IMR-90 (cell line): ENCODE measurements around the gene CCDC102A. TPM values are rescaled to one million over a fixed set of nuclear protein-coding genes. Genes with fewer than 3 reads are reported as not detected.

ENCODE experiments used
- ATAC-seq: fragments of 200-7000 bp; cut with Tn5 transposase; 2 replicates; pipeline ENCODE4 v1.9.1; 2020; ENCODE audit warnings: low read depth, mild to moderate bottlenecking, moderate library complexity
- BruUV-seq: library from RNA; stranded (reverse); fragments of 400-500 nt; replicated peaks from 2 replicates; lab custom pipeline; 2021; lab: Mats Ljungman, UMichigan
- CTCF ChIA-PET: fragments of 300-600 bp; formaldehyde crosslinking; extraction: SDS; loops from one replicate; lab custom pipeline; 2021; ENCODE audit warnings: antibody characterized with exemption; lab: Yijun Ruan, JAX
- POLR2A ChIA-PET: fragments of 300-600 bp; sonication (Branson Sonifier 250); formaldehyde crosslinking; loops from one replicate; lab custom pipeline; 2022; ENCODE audit warnings: antibody characterized with exemption; ENCODE audit not compliant: unreplicated experiment; lab: Charles Lee
- DNase-seq: peaks from one replicate; pipeline ENCODE4 v3.0.0; 2013
- H2AFZ ChIP-seq: replicated peaks from 2 replicates; pipeline ENCODE3; 2013; ENCODE audit warnings: low read length, mild to moderate bottlenecking; ENCODE audit not compliant: poor library complexity
- H2AK5ac ChIP-seq: 2 replicates; pipeline ENCODE4 v1.6.1; 2013; ENCODE audit warnings: low read depth, low read length, inconsistent platforms
- H2AK9ac ChIP-seq: replicated peaks from 2 replicates; pipeline ENCODE3; 2013; ENCODE audit warnings: mild to moderate bottlenecking, low read depth, low read length, moderate library complexity; ENCODE audit not compliant: poor library complexity
- H2BK120ac ChIP-seq: 2 replicates; pipeline ENCODE4 v1.6.1; 2013; ENCODE audit warnings: low read depth, low read length, inconsistent platforms
- H2BK15ac ChIP-seq: 3 replicates; pipeline ENCODE4 v1.6.1; 2013; ENCODE audit warnings: low read depth, low read length, inconsistent platforms
- H2BK20ac ChIP-seq: 2 replicates; pipeline ENCODE4 v1.6.1; 2013; ENCODE audit warnings: low read depth, mild to moderate bottlenecking, inconsistent platforms, low read length, moderate library complexity
- H2BK5ac ChIP-seq: 2 replicates; pipeline ENCODE4 v1.6.1; 2013; ENCODE audit warnings: mild to moderate bottlenecking, low read depth, low read length, inconsistent platforms; ENCODE audit not compliant: poor library complexity, severe bottlenecking
- H3K14ac ChIP-seq: replicated peaks from 2 replicates; pipeline ENCODE4 v1.6.1; 2013; ENCODE audit warnings: low read depth, low read length, inconsistent platforms
- H3K18ac ChIP-seq: 2 replicates; pipeline ENCODE4 v1.6.1; 2013; ENCODE audit warnings: low read depth, low read length, control low read depth
- H3K23ac ChIP-seq: 2 replicates; pipeline ENCODE4 v1.6.1; 2013; ENCODE audit warnings: low read depth, low read length, inconsistent platforms
- H3K27ac ChIP-seq: 2 replicates; pipeline ENCODE4 v1.5.1; 2013; ENCODE audit warnings: mild to moderate bottlenecking, control low read depth, low read length; ENCODE audit not compliant: insufficient read depth
- H3K27me3 ChIP-seq: 2 replicates; pipeline ENCODE4 v1.6.1; 2013; ENCODE audit warnings: low read length; ENCODE audit not compliant: control insufficient read depth, insufficient read depth
- H3K36me3 ChIP-seq: 2 replicates; pipeline ENCODE4 v1.6.1; 2013; ENCODE audit warnings: low read length, mixed read lengths; ENCODE audit not compliant: control insufficient read depth, insufficient read depth
- H3K4ac ChIP-seq: 2 replicates; pipeline ENCODE4 v1.6.1; 2013; ENCODE audit warnings: low read depth, low read length, inconsistent platforms
- H3K4me1 ChIP-seq: 2 replicates; pipeline ENCODE4 v1.6.1; 2013; ENCODE audit warnings: low read length, mixed read lengths; ENCODE audit not compliant: control insufficient read depth, insufficient read depth
- H3K4me2 ChIP-seq: 2 replicates; pipeline ENCODE4 v1.6.1; 2013; ENCODE audit warnings: low read depth, mild to moderate bottlenecking, control low read depth, low read length, moderate library complexity
- H3K4me3 ChIP-seq: 2 replicates; pipeline ENCODE4 v1.5.1; 2013; ENCODE audit warnings: low read depth, mild to moderate bottlenecking, control low read depth, low read length, moderate library complexity; ENCODE audit not compliant: insufficient read depth
- H3K56ac ChIP-seq: 2 replicates; pipeline ENCODE4 v1.6.1; 2013; ENCODE audit warnings: low read length, inconsistent platforms; ENCODE audit not compliant: insufficient read depth; ENCODE audit errors: extremely low read depth
- H3K79me1 ChIP-seq, 2 experiments: 2 replicates each; pipeline ENCODE4 v1.6.1; 2013; ENCODE audit warnings: low read length in 2 of 2, inconsistent platforms in 1 of 2, low read depth in 1 of 2
- H3K9ac ChIP-seq: 2 replicates; pipeline ENCODE4 v1.6.1; 2013; ENCODE audit warnings: low read depth, low read length, control low read depth
- H3K9me1 ChIP-seq: 2 replicates; pipeline ENCODE4 v1.6.1; 2013; ENCODE audit warnings: low read length, inconsistent platforms; ENCODE audit not compliant: insufficient read depth
- H3K9me3 ChIP-seq: 2 replicates; pipeline ENCODE4 v1.6.1; 2013; ENCODE audit warnings: low read length; ENCODE audit not compliant: control insufficient read depth, insufficient read depth
- H4K20me1 ChIP-seq: 2 replicates; pipeline ENCODE4 v1.6.1; 2013; ENCODE audit warnings: low read length, inconsistent platforms; ENCODE audit not compliant: insufficient read depth
- H4K5ac ChIP-seq: 2 replicates; pipeline ENCODE4 v1.6.1; 2013; ENCODE audit warnings: mild to moderate bottlenecking, low read depth, low read length, control low read depth
- H4K8ac ChIP-seq, 2 experiments: 2 replicates each; pipeline ENCODE4 v1.6.1; 2013; ENCODE audit warnings: low read depth in 2 of 2, low read length in 2 of 2, control low read depth in 1 of 2, inconsistent platforms in 1 of 2
- H4K91ac ChIP-seq: 2 replicates; pipeline ENCODE4 v1.6.1; 2013; ENCODE audit warnings: low read depth, low read length, inconsistent platforms; ENCODE audit not compliant: insufficient read depth
- BHLHE40 ChIP-seq: fragments of 150-350 bp; IDR thresholded peaks from 2 replicates; pipeline ENCODE4 v1.6.1; 2016; ENCODE audit warnings: mild to moderate bottlenecking, low read depth, low read length
- CEBPB ChIP-seq: IDR thresholded peaks from 2 replicates; pipeline ENCODE4 v1.6.1; 2012; ENCODE audit warnings: low read depth, low read length, improper control_type of control experiment
- MXI1 ChIP-seq: IDR thresholded peaks from 2 replicates; pipeline ENCODE4 v1.6.1; 2012; ENCODE audit warnings: low read depth, mild to moderate bottlenecking, low read length, moderate library complexity, borderline replicate concordance
- RAD21 ChIP-seq: IDR thresholded peaks from 2 replicates; pipeline ENCODE4 v1.6.1; 2012; ENCODE audit warnings: low read length, improper control_type of control experiment
- RCOR1 ChIP-seq: IDR thresholded peaks from 2 replicates; pipeline ENCODE4 v1.6.1; 2012; ENCODE audit warnings: mild to moderate bottlenecking, low read length, improper control_type of control experiment; ENCODE audit not compliant: insufficient replicate concordance
- RFX5 ChIP-seq: IDR thresholded peaks from 2 replicates; pipeline ENCODE4 v1.8.0; 2012; ENCODE audit warnings: low read depth, mild to moderate bottlenecking, low read length, moderate library complexity
- WGBS, 2 experiments: methylation state at CpG; one replicate each; pipeline versions ENCODE4 v1.1.5 to v1.1.7; 2013; ENCODE audit warnings: missing lambda C conversion rate in 2 of 2; ENCODE audit not compliant: insufficient read length in 1 of 2; ENCODE audit errors: extremely low coverage in 2 of 2; 5-methylcytosine and 5-hydroxymethylcytosine counted together
- dilution Hi-C: fragments of 300-500 bp; cut with HindIII; formaldehyde crosslinking; loops from one replicate; pipeline ENCODE4 v1.14.3; 2018; ENCODE audit warnings: low sequenced_read_pairs; ENCODE audit not compliant: unreplicated experiment
- in situ Hi-C: fragments of 300-500 bp; cut with MboI; formaldehyde crosslinking; loops from 3 replicates; pipeline ENCODE4 v1.14.3; 2019; ENCODE audit warnings: low sequenced_read_pairs, inconsistent platforms, mixed read lengths
- intact Hi-C: fragments of 100-400 bp; cut with micrococcal nuclease; formaldehyde crosslinking; loops from 2 replicates; pipeline ENCODE4 v1.10.0; 2022
- polyA plus RNA-seq, 3 experiments: library from polyadenylated mRNA; depleted of rRNA; stranded (reverse); fragments of >200 nt; gene quantifications; 2 replicates each; pipeline ENCODE4 v1.2.3, GENCODE V29; 2012; ENCODE audit warnings: low replicate concordance in 1 of 3
- total RNA-seq: library from RNA; depleted of rRNA; stranded (reverse); fragments of >200 nt; gene quantifications from 2 replicates; pipeline ENCODE4 v1.2.3, GENCODE V29; 2012
- TF ChIP-seq, protein P1 (sequence below): fragments of 150-350 bp; IDR thresholded peaks from 2 replicates; pipeline ENCODE4 v1.6.1; 2017; ENCODE audit warnings: mild to moderate bottlenecking, antibody characterized with exemption, low read length, low read depth
- TF ChIP-seq, protein P2 (sequence below): fragments of 150-350 bp; IDR thresholded peaks from 2 replicates; pipeline ENCODE4 v1.6.1; 2016; ENCODE audit warnings: low read depth, mild to moderate bottlenecking, low read length, moderate library complexity, borderline replicate concordance

Gene CCDC102A
- total and polyA plus RNA-seq, 2 of the 4 experiments (the other 2 are of a cell fraction) = 5.4 to 8.5 TPM

DNA sequence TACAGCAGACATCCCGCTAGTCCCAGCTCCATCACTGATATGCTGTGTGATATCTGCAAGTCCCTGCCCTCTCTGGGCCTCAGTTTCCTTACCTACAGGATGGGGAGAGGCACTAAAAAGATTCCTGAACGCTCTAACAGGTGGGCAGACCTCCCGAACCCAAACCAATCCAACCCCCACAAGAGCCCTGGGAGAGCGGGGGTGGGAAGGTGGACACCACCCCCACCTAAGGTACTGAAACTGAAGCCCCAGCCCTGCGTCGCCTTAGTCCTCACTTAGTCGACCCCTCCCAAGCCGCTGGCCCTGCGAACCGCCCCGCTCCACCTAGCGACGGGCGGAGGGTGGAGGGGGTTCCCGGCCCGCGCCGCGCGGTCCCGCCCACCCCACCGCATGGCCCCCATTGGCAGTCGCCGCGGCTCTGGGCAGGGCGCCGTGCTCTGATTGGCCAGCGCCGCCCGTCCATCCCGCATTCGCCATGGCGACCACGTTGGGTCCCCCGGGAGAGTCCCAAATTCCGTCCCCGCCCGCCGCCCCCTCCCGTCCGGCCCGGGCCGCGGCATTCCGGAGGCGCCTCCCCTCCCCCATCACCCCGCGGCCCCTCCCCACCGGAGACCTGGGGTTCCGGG, 578 bp downstream of the CCDC102A start (continued):
- TF ChIP-seq, protein P1, sequence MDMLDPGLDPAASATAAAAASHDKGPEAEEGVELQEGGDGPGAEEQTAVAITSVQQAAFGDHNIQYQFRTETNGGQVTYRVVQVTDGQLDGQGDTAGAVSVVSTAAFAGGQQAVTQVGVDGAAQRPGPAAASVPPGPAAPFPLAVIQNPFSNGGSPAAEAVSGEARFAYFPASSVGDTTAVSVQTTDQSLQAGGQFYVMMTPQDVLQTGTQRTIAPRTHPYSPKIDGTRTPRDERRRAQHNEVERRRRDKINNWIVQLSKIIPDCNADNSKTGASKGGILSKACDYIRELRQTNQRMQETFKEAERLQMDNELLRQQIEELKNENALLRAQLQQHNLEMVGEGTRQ = no peak

DNA sequence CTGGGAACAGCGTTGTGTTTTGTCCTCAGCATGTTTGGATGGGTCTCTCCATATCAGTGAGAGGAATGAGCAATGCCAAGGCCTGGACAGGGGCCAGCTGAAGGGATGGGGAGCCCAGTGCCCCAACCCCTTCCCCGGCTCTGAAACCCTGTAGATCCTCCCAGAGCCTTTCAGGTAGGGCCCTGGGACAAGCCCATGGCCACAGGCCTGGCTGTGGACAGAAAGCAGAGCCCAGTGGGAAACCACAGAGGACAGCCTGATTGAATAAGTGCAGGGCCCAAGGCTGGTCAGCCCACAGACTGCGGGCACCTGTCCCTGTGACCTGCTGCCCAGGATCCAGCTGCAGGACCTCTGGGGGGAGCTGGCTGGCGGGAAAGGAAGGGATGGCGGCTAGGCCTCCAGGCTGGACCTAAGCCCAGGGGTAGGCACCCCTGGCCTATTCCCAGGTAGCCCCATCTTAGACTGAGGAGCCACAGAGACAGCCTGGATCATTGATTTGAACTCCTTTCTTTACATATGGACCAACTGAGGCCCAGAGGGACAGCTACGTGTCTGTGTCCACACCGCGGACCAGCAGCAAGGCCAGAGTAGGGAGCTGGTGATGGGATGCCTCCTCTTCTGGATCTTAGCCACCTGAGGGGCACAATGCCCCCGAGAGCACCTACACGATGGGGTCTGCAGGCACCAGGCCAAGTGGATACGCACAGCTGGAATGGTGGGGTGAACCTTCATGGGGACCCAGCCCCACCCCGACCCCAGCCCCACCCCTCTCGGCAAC, 1.3 kb downstream of the CCDC102A start:
- H3K4me1 ChIP-seq = peaks cover 27% of the 10 kb centered on the region
- H3K4ac ChIP-seq = peak overlapping the region; percentile 87
- peaks cover 5% of the 10 kb centered on the region; the same call in 1 of the 2 replicates for H4K20me1 ChIP-seq
- peak overlapping the region; percentile 88; the same call in 1 of the 2 replicates for H3K27ac ChIP-seq
- ATAC-seq (no peak), DNase-seq (no peak)
- peak overlapping the region; percentile 97; a peak in 2 of 4 replicates for H4K8ac ChIP-seq
- no peak overlapping the region for H3K23ac ChIP-seq
- H3K4me2 ChIP-seq = peak overlapping the region; percentile 99
- peak overlapping the region; percentile 91 for H2AK5ac ChIP-seq
- H4K5ac ChIP-seq = peak overlapping the region; percentile 93; the same call in 1 of the 2 replicates
- no peak overlapping the region for H2BK5ac ChIP-seq
- peak overlapping the region; percentile 65; the same call in 1 of the 3 replicates for H2BK15ac ChIP-seq
- H3K4me3 ChIP-seq = peak overlapping the region; percentile 99
- H2BK20ac ChIP-seq = no peak overlapping the region; the same call in 1 of the 2 replicates
- 75% methylated on average over 6 of the region's 13 CpGs; no CpG with 5 or more reads in 1 of the 2 experiments for WGBS, 2 experiments
- ChIA-PET CTCF (no interaction called here), POLR2A (no interaction called here)
- BruUV-seq = no TSS peak
- peak overlapping the region; percentile 47 for H3K14ac ChIP-seq
- H3K27me3 ChIP-seq = peaks cover 10% of the 10 kb centered on the region
- H3K56ac ChIP-seq = no peak overlapping the region
- H3K9me3 ChIP-seq = no peaks in the 10 kb centered on the region
- peak overlapping the region; percentile 75; the same call in 1 of the 2 replicates for H4K91ac ChIP-seq
- peak overlapping the region; percentile 88 for H3K9ac ChIP-seq
- no peak overlapping the region for H3K18ac ChIP-seq
- peaks cover 1% of the 10 kb centered on the region; the same call in 1 of the 2 replicates for H3K36me3 ChIP-seq
- dilution Hi-C loops (no loop called here), intact Hi-C loops (no loop called here), in situ Hi-C loops (no loop called here)
- H3K79me1 ChIP-seq = peaks cover 7 to 27% of the 10 kb centered on the region in 2 experiments; a peak in 3 of 4 replicates
- H2BK120ac ChIP-seq = no peak overlapping the region
- H3K9me1 ChIP-seq = peaks cover 5% of the 10 kb centered on the region; the same call in 1 of the 2 replicates
- H2AK9ac ChIP-seq = peak overlapping the region; percentile 92
- H2AFZ ChIP-seq = peak overlapping the region; percentile 98
- TF ChIP-seq CEBPB (no peak), RAD21 (no peak), RCOR1 (no peak), RFX5 (no peak), BHLHE40 (no peak), MXI1 (no peak)
- TF ChIP-seq, protein P1 = no peak
- TF ChIP-seq, protein P2, sequence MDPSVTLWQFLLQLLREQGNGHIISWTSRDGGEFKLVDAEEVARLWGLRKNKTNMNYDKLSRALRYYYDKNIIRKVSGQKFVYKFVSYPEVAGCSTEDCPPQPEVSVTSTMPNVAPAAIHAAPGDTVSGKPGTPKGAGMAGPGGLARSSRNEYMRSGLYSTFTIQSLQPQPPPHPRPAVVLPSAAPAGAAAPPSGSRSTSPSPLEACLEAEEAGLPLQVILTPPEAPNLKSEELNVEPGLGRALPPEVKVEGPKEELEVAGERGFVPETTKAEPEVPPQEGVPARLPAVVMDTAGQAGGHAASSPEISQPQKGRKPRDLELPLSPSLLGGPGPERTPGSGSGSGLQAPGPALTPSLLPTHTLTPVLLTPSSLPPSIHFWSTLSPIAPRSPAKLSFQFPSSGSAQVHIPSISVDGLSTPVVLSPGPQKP = no peak
